ENCODE measurements around the gene PCDHGC3. TPM values are rescaled to one million over a fixed set of nuclear protein-coding genes. Genes with fewer than 3 reads are reported as not detected.

PCDHGC3 gene
- total and polyA plus RNA-seq, 2 of the 4 experiments (the other 2 are of a cell fraction) = 21.1 to 72.1 TPM

DNA sequence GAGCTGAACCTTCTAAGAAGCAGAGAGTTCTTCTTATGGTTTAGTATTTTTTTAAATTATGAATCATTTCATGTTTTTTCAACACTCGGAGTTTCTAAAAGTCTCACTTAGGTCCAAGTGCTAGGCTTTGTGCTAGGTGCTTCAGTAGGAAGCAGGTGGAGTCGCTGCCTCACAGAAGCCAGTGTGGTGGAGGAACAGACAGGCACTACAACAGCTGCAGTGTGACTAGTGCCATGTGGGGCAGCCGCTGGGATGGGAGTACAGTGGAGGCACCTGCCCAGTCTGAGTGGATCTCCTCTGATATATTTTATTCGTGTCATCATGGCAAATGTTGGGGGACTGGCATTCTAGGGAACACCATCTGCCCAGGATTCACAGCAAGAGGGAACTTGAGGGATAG is 28.4 kb downstream of the PCDHGC3 start:
- H2AFZ ChIP-seq (replicated peaks; ENCODE audit: low read length, poor library complexity) = no peak overlapping the region
- peaks cover 28% of the 10 kb centered on the region for H3K36me3 ChIP-seq (ENCODE audit: control insufficient read depth, insufficient read depth, low read length)
- peaks cover 4% of the 10 kb centered on the region; the same call in 1 of the 2 replicates for H3K9me1 ChIP-seq (ENCODE audit: insufficient read depth, low read length)
- H2BK20ac ChIP-seq (ENCODE audit: low read depth, low read length) = no peak overlapping the region
- ATAC-seq (ENCODE audit: low read depth) (no peak), DNase-seq (no peak)
- H2BK5ac ChIP-seq (ENCODE audit: low read depth, low read length, poor library complexity, severe bottlenecking) = no peak overlapping the region
- in situ Hi-C loops (cut with MboI; ENCODE audit: low sequenced_read_pairs) = no loop called here
- no peaks in the 10 kb centered on the region for H3K27me3 ChIP-seq (ENCODE audit: control insufficient read depth, insufficient read depth, low read length)
- H3K27ac ChIP-seq (ENCODE audit: insufficient read depth, low read length) = no peak overlapping the region
- no peak overlapping the region for H3K18ac ChIP-seq (ENCODE audit: low read depth, low read length)
- H2BK120ac ChIP-seq (ENCODE audit: low read depth, low read length) = no peak overlapping the region
- no peaks in the 10 kb centered on the region for H3K9me3 ChIP-seq (ENCODE audit: control insufficient read depth, insufficient read depth, low read length)
- H3K4me1 ChIP-seq (ENCODE audit: control insufficient read depth, insufficient read depth, low read length) = peaks cover 16% of the 10 kb centered on the region
- H2AK9ac ChIP-seq (replicated peaks; ENCODE audit: low read depth, low read length, poor library complexity) = no peak overlapping the region
- no peak overlapping the region for H3K56ac ChIP-seq (ENCODE audit: extremely low read depth, insufficient read depth, low read length)
- peaks cover 9 to 13% of the 10 kb centered on the region in 2 experiments; a peak in 3 of 4 replicates for H3K79me1 ChIP-seq (ENCODE audit: low read depth in 1 of 2, low read length in 2 of 2)
- no TSS peak for BruUV-seq (replicated peaks)
- POLR2A ChIA-PET (ENCODE audit: unreplicated experiment) = no interaction called here
- H3K4me3 ChIP-seq (ENCODE audit: insufficient read depth, low read depth, low read length) = no peak overlapping the region
- H4K8ac ChIP-seq (ENCODE audit: low read depth in 2 of 2, low read length in 2 of 2) = no peak overlapping the region
- H3K14ac ChIP-seq (replicated peaks; ENCODE audit: low read depth, low read length) = no peak overlapping the region
- dilution Hi-C loops (cut with HindIII; ENCODE audit: low sequenced_read_pairs, unreplicated experiment) = no loop called here
- TF ChIP-seq RFX5 (IDR thresholded peaks at IDR 0.05; ENCODE audit: low read depth, low read length) (no peak), FOS (IDR thresholded peaks at IDR 0.05; ENCODE audit: low read depth, low read length) (no peak), RAD21 (IDR thresholded peaks at IDR 0.05; ENCODE audit: low read length) (no peak), MXI1 (IDR thresholded peaks at IDR 0.05; ENCODE audit: borderline replicate concordance, low read depth, low read length) (no peak), MAFK (IDR thresholded peaks at IDR 0.05; ENCODE audit: low read depth, low read length) (no peak)
- TF ChIP-seq, protein P1, sequence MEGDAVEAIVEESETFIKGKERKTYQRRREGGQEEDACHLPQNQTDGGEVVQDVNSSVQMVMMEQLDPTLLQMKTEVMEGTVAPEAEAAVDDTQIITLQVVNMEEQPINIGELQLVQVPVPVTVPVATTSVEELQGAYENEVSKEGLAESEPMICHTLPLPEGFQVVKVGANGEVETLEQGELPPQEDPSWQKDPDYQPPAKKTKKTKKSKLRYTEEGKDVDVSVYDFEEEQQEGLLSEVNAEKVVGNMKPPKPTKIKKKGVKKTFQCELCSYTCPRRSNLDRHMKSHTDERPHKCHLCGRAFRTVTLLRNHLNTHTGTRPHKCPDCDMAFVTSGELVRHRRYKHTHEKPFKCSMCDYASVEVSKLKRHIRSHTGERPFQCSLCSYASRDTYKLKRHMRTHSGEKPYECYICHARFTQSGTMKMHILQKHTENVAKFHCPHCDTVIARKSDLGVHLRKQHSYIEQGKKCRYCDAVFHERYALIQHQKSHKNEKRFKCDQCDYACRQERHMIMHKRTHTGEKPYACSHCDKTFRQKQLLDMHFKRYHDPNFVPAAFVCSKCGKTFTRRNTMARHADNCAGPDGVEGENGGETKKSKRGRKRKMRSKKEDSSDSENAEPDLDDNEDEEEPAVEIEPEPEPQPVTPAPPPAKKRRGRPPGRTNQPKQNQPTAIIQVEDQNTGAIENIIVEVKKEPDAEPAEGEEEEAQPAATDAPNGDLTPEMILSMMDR (conservative IDR thresholded peaks at IDR 0.05; ENCODE audit: low read depth, low read length) = no peak
- TF ChIP-seq, protein P2, sequence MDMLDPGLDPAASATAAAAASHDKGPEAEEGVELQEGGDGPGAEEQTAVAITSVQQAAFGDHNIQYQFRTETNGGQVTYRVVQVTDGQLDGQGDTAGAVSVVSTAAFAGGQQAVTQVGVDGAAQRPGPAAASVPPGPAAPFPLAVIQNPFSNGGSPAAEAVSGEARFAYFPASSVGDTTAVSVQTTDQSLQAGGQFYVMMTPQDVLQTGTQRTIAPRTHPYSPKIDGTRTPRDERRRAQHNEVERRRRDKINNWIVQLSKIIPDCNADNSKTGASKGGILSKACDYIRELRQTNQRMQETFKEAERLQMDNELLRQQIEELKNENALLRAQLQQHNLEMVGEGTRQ (IDR thresholded peaks at IDR 0.05; ENCODE audit: low read depth, low read length) = no peak
- H4K91ac ChIP-seq (ENCODE audit: insufficient read depth, low read depth, low read length) = no peak overlapping the region
- intact Hi-C loops (cut with micrococcal nuclease) = no loop called here
- 100% methylated on average over 1 of the region's 4 CpGs; no CpG with 5 or more reads in 1 of the 2 experiments for WGBS, 2 experiments (ENCODE audit: extremely low coverage in 2 of 2, insufficient read length in 1 of 2)
- no peak overlapping the region for H3K4ac ChIP-seq (ENCODE audit: low read depth, low read length)
- H3K4me2 ChIP-seq (ENCODE audit: low read depth, low read length) = no peak overlapping the region
- no peak overlapping the region for H2BK15ac ChIP-seq (ENCODE audit: low read depth, low read length)
- no peak overlapping the region for H3K23ac ChIP-seq (ENCODE audit: low read depth, low read length)
- H4K5ac ChIP-seq (ENCODE audit: low read depth, low read length) = no peak overlapping the region
- no peak overlapping the region for H3K9ac ChIP-seq (ENCODE audit: low read depth, low read length)
- H4K20me1 ChIP-seq (ENCODE audit: insufficient read depth, low read length) = peaks cover 15% of the 10 kb centered on the region
- CTCF ChIA-PET = no interaction called here
- H2AK5ac ChIP-seq (ENCODE audit: low read depth, low read length) = no peak overlapping the region

Measured in IMR-90 (cell line).